Keratinocyte (primary cell): ENCODE data around the gene DACH1. TPM values are rescaled to one million over a fixed set of nuclear protein-coding genes. Genes with fewer than 3 reads are reported as not detected.

ENCODE experiments used
- DNase-seq: peaks from one replicate; pipeline ENCODE4 v3.0.0-alpha.2; 2011; ENCODE audit warnings: low read depth, missing footprints, low spot score
- FAIRE-seq: peaks from 2 replicates; lab custom pipeline; 2011; peaks lifted over from hg19 to GRCh38; lab: Jason Lieb, UNC
- H2AFZ ChIP-seq: 2 replicates; pipeline ENCODE4 v1.6.0; 2012; ENCODE audit warnings: low read length, control low read depth, inconsistent platforms; ENCODE audit not compliant: control insufficient read depth
- H3K27ac ChIP-seq: 2 replicates; pipeline ENCODE4 v1.5.1; 2011; ENCODE audit warnings: low read length; ENCODE audit not compliant: control insufficient read depth, insufficient read depth
- H3K27me3 ChIP-seq: 3 replicates; pipeline ENCODE4 v1.6.0; 2011; ENCODE audit warnings: low read length; ENCODE audit not compliant: control insufficient read depth, insufficient read depth; ENCODE audit errors: extremely low read depth
- H3K36me3 ChIP-seq, 2 experiments: 2 replicates in 1 of 2; 3 replicates in 1 of 2; pipeline ENCODE4 v1.5.1; 2011; ENCODE audit warnings: low read length in 2 of 2, mild to moderate bottlenecking in 1 of 2; ENCODE audit not compliant: control insufficient read depth in 2 of 2, insufficient read depth in 2 of 2; ENCODE audit errors: extremely low read depth in 1 of 2
- H3K4me1 ChIP-seq: 3 replicates; pipeline ENCODE4 v1.5.1; 2011; ENCODE audit warnings: low read length; ENCODE audit not compliant: control insufficient read depth, insufficient read depth; ENCODE audit errors: extremely low read depth
- H3K4me2 ChIP-seq: 3 replicates; pipeline ENCODE4 v1.6.0; 2011; ENCODE audit warnings: low read depth, low read length; ENCODE audit not compliant: control insufficient read depth, insufficient read depth; ENCODE audit errors: extremely low read depth
- H3K4me3 ChIP-seq, 3 experiments: fragments of 200-600 bp in 1 of 3; sonication (generic) in 1 of 3; 2 replicates in 2 of 3; 3 replicates in 1 of 3; pipeline ENCODE4 v1.5.1; 2011 to 2016; ENCODE audit warnings: low read length in 3 of 3, mild to moderate bottlenecking in 3 of 3, control low read depth in 2 of 3, inconsistent platforms in 1 of 3, low read depth in 1 of 3, mixed read lengths in 1 of 3, mixed run types in 1 of 3, moderate library complexity in 1 of 3; ENCODE audit not compliant: control insufficient read depth in 2 of 3, insufficient read depth in 2 of 3; ENCODE audit errors: extremely low read depth in 1 of 3
- H3K79me2 ChIP-seq: 2 replicates; pipeline ENCODE4 v1.6.0; 2012; ENCODE audit warnings: low read length; ENCODE audit not compliant: control insufficient read depth, insufficient read depth
- H3K9ac ChIP-seq: 3 replicates; pipeline ENCODE4 v1.6.0; 2011; ENCODE audit warnings: low read length; ENCODE audit not compliant: control insufficient read depth, insufficient read depth; ENCODE audit errors: extremely low read depth
- H3K9me1 ChIP-seq: 3 replicates; pipeline ENCODE4 v1.6.0; 2011; ENCODE audit warnings: low read length; ENCODE audit not compliant: control insufficient read depth, insufficient read depth; ENCODE audit errors: extremely low read depth
- H3K9me3 ChIP-seq: 2 replicates; pipeline ENCODE4 v1.5.1; 2012; ENCODE audit warnings: low read depth, low read length; ENCODE audit not compliant: control insufficient read depth
- H4K20me1 ChIP-seq: 3 replicates; pipeline ENCODE4 v1.6.0; 2011; ENCODE audit warnings: low read length; ENCODE audit not compliant: control insufficient read depth, insufficient read depth; ENCODE audit errors: extremely low read depth
- CTCF ChIP-seq, 3 experiments: IDR thresholded peaks in 1 of 3; conservative IDR thresholded peaks in 1 of 3; optimal IDR thresholded peaks in 1 of 3; 2 replicates in 2 of 3; 3 replicates in 1 of 3; pipeline versions ENCODE3 to v1.5.1; 2011; ENCODE audit warnings: low read length in 3 of 3, mild to moderate bottlenecking in 3 of 3, moderate library complexity in 2 of 3, control low read depth in 1 of 3, inconsistent platforms in 1 of 3; ENCODE audit not compliant: insufficient read depth in 2 of 3; ENCODE audit errors: extremely low read depth in 1 of 3
- EZH2 ChIP-seq: IDR thresholded peaks from one replicate; pipeline ENCODE4 v1.6.1; 2012; ENCODE audit warnings: inconsistent platforms, mild to moderate bottlenecking, low read length, moderate library complexity
- dilution Hi-C: fragments of 300-500 bp; cut with MboI; formaldehyde crosslinking; loops from one replicate; pipeline ENCODE4 v1.7.0; 2020; ENCODE audit warnings: low sequenced_read_pairs; ENCODE audit not compliant: extremely low pct_ligation_motif_present
- polyA plus RNA-seq, 5 experiments: library from polyadenylated mRNA; depleted of rRNA in 3 of 5; stranded (reverse) in 3 of 5; stranded (forward) in 1 of 5; unstranded in 1 of 5; fragments of >200 nt; gene quantifications; 1 replicate in 1 of 5; 2 replicates in 3 of 5; 3 replicates in 1 of 5; pipeline versions ENCODE4 v1.2.1 to v1.2.3, GENCODE V29; 2011 to 2012; ENCODE audit warnings: missing spikeins in 2 of 5, low read depth in 1 of 5, low replicate concordance in 1 of 5

Gene DACH1
- polyA plus RNA-seq, 1 donor (not counting 4 experiments of a cell fraction or from before 2014, with no cell fraction given): not detected

- no peak for TF ChIP-seq CTCF (optimal IDR thresholded peaks at IDR 0.05 in 1 of 3, IDR thresholded peaks at IDR 0.05 in 1 of 3, conservative IDR thresholded peaks at IDR 0.05 in 1 of 3; ENCODE audit: extremely low read depth in 1 of 3, insufficient read depth in 2 of 3, low read length in 3 of 3)
- no peak for TF ChIP-seq EZH2
Measured at GRCh38 chr13:71408416-71408815, 458.6 kb downstream of the DACH1 start.

GRCh38 chr13:71399631-71400215 is 467.3 kb downstream of the DACH1 start:
- FAIRE-seq (no peak), DNase-seq (no peak)
- Histone ChIP-seq H3K9ac (no peak overlapping the region), H3K79me2 (no peaks in the 10 kb centered on the region), H2AFZ (no peak overlapping the region), H3K27me3 (no peaks in the 10 kb centered on the region), H3K9me3 (no peaks in the 10 kb centered on the region), H3K4me1 (no peaks in the 10 kb centered on the region), H3K27ac (no peak overlapping the region), H3K36me3 (no peaks in the 10 kb centered on the region), H3K9me1 (no peaks in the 10 kb centered on the region), H4K20me1 (no peaks in the 10 kb centered on the region), H3K4me2 (no peak overlapping the region), H3K4me3 (no peak overlapping the region)
- TF ChIP-seq CTCF (optimal IDR thresholded peaks at IDR 0.05 in 1 of 3, IDR thresholded peaks at IDR 0.05 in 1 of 3, conservative IDR thresholded peaks at IDR 0.05 in 1 of 3; ENCODE audit: extremely low read depth in 1 of 3, insufficient read depth in 2 of 3, low read length in 3 of 3) (no peak), EZH2 (no peak)
- dilution Hi-C loops: no loop called here

More at GRCh38 chr13:71408416-71408815, 458.6 kb downstream of the DACH1 start:
- Histone ChIP-seq H3K79me2 (no peaks in the 10 kb centered on the region), H4K20me1 (no peaks in the 10 kb centered on the region), H2AFZ (no peak overlapping the region), H3K4me3 (no peak overlapping the region), H3K4me1 (no peaks in the 10 kb centered on the region), H3K9me1 (no peaks in the 10 kb centered on the region), H3K9ac (no peak overlapping the region), H3K36me3 (no peaks in the 10 kb centered on the region), H3K27me3 (no peaks in the 10 kb centered on the region), H3K4me2 (no peak overlapping the region), H3K9me3 (no peaks in the 10 kb centered on the region), H3K27ac (no peak overlapping the region)
- FAIRE-seq (no peak), DNase-seq (no peak)
- dilution Hi-C loops: no loop called here
